H9 (cell line): ENCODE measurements around the gene RAB3C. TPM values are rescaled to one million over a fixed set of nuclear protein-coding genes. Genes with fewer than 3 reads are reported as not detected.
A peak's percentile ranks its signal among the peaks of the same experiment; 100 is the strongest.

Experiments used
- DNase-seq: peaks from one replicate; pipeline ENCODE4 v3.0.0-alpha.2; 2017
- H2AFZ ChIP-seq: one replicate; pipeline ENCODE4 v1.6.1; 2013; ENCODE audit warnings: mild to moderate bottlenecking, low read length, control low read depth, moderate library complexity
- H2AK5ac ChIP-seq: 2 replicates; pipeline ENCODE4 v1.6.1; 2013; ENCODE audit warnings: low read length, control low read depth, mixed read lengths; ENCODE audit not compliant: insufficient read length
- H2BK120ac ChIP-seq: one replicate; pipeline ENCODE4 v1.6.1; 2013; ENCODE audit warnings: low read depth, mild to moderate bottlenecking, low read length, control low read depth, inconsistent platforms; ENCODE audit not compliant: poor library complexity, severe bottlenecking
- H2BK12ac ChIP-seq: 2 replicates; pipeline ENCODE4 v1.6.1; 2013; ENCODE audit warnings: low read length, control low read depth, mixed read lengths, low read depth; ENCODE audit not compliant: insufficient read length
- H2BK15ac ChIP-seq: 2 replicates; pipeline ENCODE4 v1.6.1; 2013; ENCODE audit warnings: low read depth, low read length, control low read depth
- H2BK20ac ChIP-seq: one replicate; pipeline ENCODE4 v1.6.1; 2013; ENCODE audit warnings: low read depth, mild to moderate bottlenecking, low read length, control low read depth, inconsistent platforms; ENCODE audit not compliant: poor library complexity, severe bottlenecking
- H2BK5ac ChIP-seq: 2 replicates; pipeline ENCODE4 v1.6.1; 2013; ENCODE audit warnings: low read length, control low read depth, mixed read lengths; ENCODE audit not compliant: insufficient read length
- H3K14ac ChIP-seq: 2 replicates; pipeline ENCODE4 v1.6.1; 2013; ENCODE audit warnings: low read length, control low read depth; ENCODE audit not compliant: insufficient read depth
- H3K18ac ChIP-seq: 2 replicates; pipeline ENCODE4 v1.6.1; 2013; ENCODE audit warnings: low read depth, mild to moderate bottlenecking, mixed read lengths, low read length, control low read depth; ENCODE audit not compliant: insufficient read length
- H3K23ac ChIP-seq: 2 replicates; pipeline ENCODE4 v1.6.1; 2013; ENCODE audit warnings: low read length, control low read depth, mixed read lengths, low read depth; ENCODE audit not compliant: insufficient read length
- H3K23me2 ChIP-seq: 2 replicates; pipeline ENCODE4 v1.6.1; 2013; ENCODE audit warnings: low read depth, mild to moderate bottlenecking, mixed read lengths, low read length, control low read depth; ENCODE audit not compliant: insufficient read length, poor library complexity, severe bottlenecking
- H3K27ac ChIP-seq: 2 replicates; pipeline ENCODE4 v1.5.1; 2013; ENCODE audit warnings: low read length, control low read depth, mixed read lengths, low read depth; ENCODE audit not compliant: insufficient read length
- H3K27me3 ChIP-seq: 2 replicates; pipeline ENCODE4 v1.6.1; 2013; ENCODE audit warnings: low read length, control low read depth, inconsistent platforms; ENCODE audit not compliant: insufficient read depth
- H3K4ac ChIP-seq: 2 replicates; pipeline ENCODE4 v1.6.1; 2013; ENCODE audit warnings: low read depth, mild to moderate bottlenecking, control low read depth, inconsistent platforms, low read length, moderate library complexity
- H3K4me1 ChIP-seq: 2 replicates; pipeline ENCODE4 v1.6.1; 2013; ENCODE audit warnings: low read length, control low read depth, inconsistent platforms; ENCODE audit not compliant: insufficient read depth
- H3K4me2 ChIP-seq: 2 replicates; pipeline ENCODE4 v1.6.1; 2013; ENCODE audit warnings: low read length, control low read depth, mixed read lengths; ENCODE audit not compliant: insufficient read length, insufficient read depth
- H3K56ac ChIP-seq: 2 replicates; pipeline ENCODE4 v1.6.1; 2013; ENCODE audit warnings: low read depth, mild to moderate bottlenecking, mixed read lengths, low read length, control low read depth; ENCODE audit not compliant: insufficient read length
- H3K79me1 ChIP-seq: 2 replicates; pipeline ENCODE4 v1.6.1; 2013; ENCODE audit warnings: low read depth, mild to moderate bottlenecking, moderate library complexity, low read length, control low read depth, inconsistent platforms; ENCODE audit not compliant: insufficient read depth, poor library complexity, severe bottlenecking
- H3K79me2 ChIP-seq: 2 replicates; pipeline ENCODE4 v1.6.1; 2013; ENCODE audit warnings: low read length, control low read depth, inconsistent platforms; ENCODE audit not compliant: insufficient read depth
- H3K9ac ChIP-seq: 2 replicates; pipeline ENCODE4 v1.6.1; 2013; ENCODE audit warnings: low read length, control low read depth, mixed read lengths; ENCODE audit not compliant: insufficient read length; ENCODE audit errors: extremely low read depth
- H3K9me3 ChIP-seq: one replicate; pipeline ENCODE4 v1.6.1; 2013; ENCODE audit warnings: low read depth, low read length, inconsistent platforms; ENCODE audit not compliant: control insufficient read depth
- H3T11ph ChIP-seq: one replicate; pipeline ENCODE4 v1.6.1; 2013; ENCODE audit warnings: mild to moderate bottlenecking, low read length, control low read depth, inconsistent platforms
- H4K20me1 ChIP-seq: one replicate; pipeline ENCODE4 v1.6.1; 2013; ENCODE audit not compliant: control insufficient read depth, insufficient read length, insufficient read depth
- H4K5ac ChIP-seq: 2 replicates; pipeline ENCODE4 v1.6.1; 2013; ENCODE audit warnings: low read depth, mild to moderate bottlenecking, mixed read lengths, low read length, control low read depth; ENCODE audit not compliant: insufficient read length
- H4K8ac ChIP-seq: replicated peaks from 2 replicates; pipeline ENCODE4 v1.6.1; 2013; ENCODE audit warnings: low read length, control low read depth, mixed read lengths, low read depth; ENCODE audit not compliant: insufficient read length
- H4K91ac ChIP-seq: 2 replicates; pipeline ENCODE4 v1.6.1; 2013; ENCODE audit warnings: low read depth, mild to moderate bottlenecking, moderate library complexity, mixed read lengths, low read length, control low read depth; ENCODE audit not compliant: insufficient read length
- H3K27ac Mint-ChIP-seq, 3 experiments: 2 replicates in 2 of 3; 3 replicates in 1 of 3; pipeline ENCODE4 v1.8.0; 2020 to 2021; ENCODE audit warnings: mixed read lengths in 3 of 3, mild to moderate bottlenecking in 1 of 3, moderate library complexity in 1 of 3
- H3K27me3 Mint-ChIP-seq: 2 replicates; pipeline ENCODE4 v1.8.0; 2021; ENCODE audit warnings: low read depth, mild to moderate bottlenecking, moderate library complexity, mixed read lengths
- H3K36me3 Mint-ChIP-seq, 3 experiments: 2 replicates in 2 of 3; 3 replicates in 1 of 3; pipeline ENCODE4 v1.8.0; 2020 to 2021; ENCODE audit warnings: low read depth in 3 of 3, mixed read lengths in 3 of 3; ENCODE audit not compliant: insufficient read depth in 1 of 3
- H3K4me1 Mint-ChIP-seq, 2 experiments: 2 replicates each; pipeline ENCODE4 v1.8.0; 2020; ENCODE audit warnings: mixed read lengths in 2 of 2
- H3K4me3 Mint-ChIP-seq, 2 experiments: 2 replicates in 1 of 2; 3 replicates in 1 of 2; pipeline ENCODE4 v1.8.0; 2020 to 2021; ENCODE audit warnings: mild to moderate bottlenecking in 2 of 2, mixed read lengths in 2 of 2, moderate library complexity in 1 of 2
- H3K9me3 Mint-ChIP-seq, 2 experiments: 2 replicates in 1 of 2; 3 replicates in 1 of 2; pipeline ENCODE4 v1.8.0; 2020; ENCODE audit warnings: mild to moderate bottlenecking in 2 of 2, mixed read lengths in 2 of 2, moderate library complexity in 1 of 2
- WGBS: extraction: QIAGEN DNeasy Blood & Tissue Kit; methylation state at CpG from one replicate; pipeline ENCODE4 v1.1.7; 2013; ENCODE audit warnings: missing lambda C conversion rate, low lambda C conversion rate, mixed read lengths; ENCODE audit not compliant: insufficient read length; ENCODE audit errors: extremely low coverage; 5-methylcytosine and 5-hydroxymethylcytosine counted together
- total RNA-seq: library from RNA; stranded (reverse); gene quantifications from 2 replicates; pipeline ENCODE4 v1.2.1, GENCODE V29; 2021
- TF ChIP-seq, protein P1 (sequence below): fragments of 200-600 bp; sonication (generic); conservative IDR thresholded peaks from 3 replicates; pipeline ENCODE4 v1.8.0; 2021; ENCODE audit warnings: antibody characterized with exemption, mild to moderate bottlenecking

The RAB3C gene
- total RNA-seq, 1 experiment from 2014 or later = 16.3 TPM

DNA sequence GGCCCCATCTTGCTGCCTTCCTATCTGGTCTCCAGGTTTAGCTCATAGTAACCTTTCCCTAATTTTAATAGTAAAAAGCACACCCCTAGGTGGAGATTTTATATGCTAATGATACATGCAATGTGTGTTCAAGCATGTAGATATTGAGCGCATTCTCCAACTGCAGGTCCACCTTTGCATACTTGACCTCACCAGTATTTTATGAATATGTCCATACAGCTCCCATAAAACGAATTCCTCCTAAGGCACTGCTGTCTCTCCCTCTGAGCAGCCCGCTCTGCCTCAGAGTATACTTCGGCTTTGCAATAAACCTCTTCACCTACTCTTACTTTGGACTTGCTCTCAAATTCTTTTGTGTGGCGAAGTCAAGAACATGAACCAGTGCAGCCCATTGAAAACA lies 153.3 kb downstream of the RAB3C start:
- H3K4me1 ChIP-seq = no peaks in the 10 kb centered on the region
- H2BK120ac ChIP-seq = no peak overlapping the region
- Mint-ChIP-seq H3K36me3 (no peaks in the 10 kb centered on the region; a peak in 1 of 7 replicates), H3K9me3 (no peaks in the 10 kb centered on the region), H3K4me3 (no peak overlapping the region), H3K27me3 (no peaks in the 10 kb centered on the region), H3K27ac (peak overlapping the region in 2 of 3 experiments; percentile 32 to 57; a peak in 3 of 7 replicates), H3K4me1 (peaks cover 12 to 23% of the 10 kb centered on the region in 2 experiments)
- no CpG with 5 or more reads among the region's 5 CpGs for WGBS
- no peak overlapping the region for H3K4me2 ChIP-seq
- H3K79me1 ChIP-seq = no peaks in the 10 kb centered on the region
- no peak overlapping the region for H3K23ac ChIP-seq
- H3K18ac ChIP-seq = no peak overlapping the region
- no peak overlapping the region for H3K56ac ChIP-seq
- H3K23me2 ChIP-seq = no peaks in the 10 kb centered on the region
- H2AFZ ChIP-seq = no peak overlapping the region
- H3K27me3 ChIP-seq = no peaks in the 10 kb centered on the region
- no peak for DNase-seq
- no peak overlapping the region for H4K5ac ChIP-seq
- no peaks in the 10 kb centered on the region for H3K79me2 ChIP-seq
- H3K9me3 ChIP-seq = no peaks in the 10 kb centered on the region
- H2BK15ac ChIP-seq = no peak overlapping the region
- H3K27ac ChIP-seq = no peak overlapping the region
- H2BK5ac ChIP-seq = no peak overlapping the region
- no peak overlapping the region for H3K9ac ChIP-seq
- no peak overlapping the region for H4K8ac ChIP-seq
- H2BK12ac ChIP-seq = no peak overlapping the region
- no peak overlapping the region for H4K91ac ChIP-seq
- no peak overlapping the region for H3T11ph ChIP-seq
- no peak overlapping the region for H3K4ac ChIP-seq
- no peaks in the 10 kb centered on the region for H4K20me1 ChIP-seq
- TF ChIP-seq, protein P1, sequence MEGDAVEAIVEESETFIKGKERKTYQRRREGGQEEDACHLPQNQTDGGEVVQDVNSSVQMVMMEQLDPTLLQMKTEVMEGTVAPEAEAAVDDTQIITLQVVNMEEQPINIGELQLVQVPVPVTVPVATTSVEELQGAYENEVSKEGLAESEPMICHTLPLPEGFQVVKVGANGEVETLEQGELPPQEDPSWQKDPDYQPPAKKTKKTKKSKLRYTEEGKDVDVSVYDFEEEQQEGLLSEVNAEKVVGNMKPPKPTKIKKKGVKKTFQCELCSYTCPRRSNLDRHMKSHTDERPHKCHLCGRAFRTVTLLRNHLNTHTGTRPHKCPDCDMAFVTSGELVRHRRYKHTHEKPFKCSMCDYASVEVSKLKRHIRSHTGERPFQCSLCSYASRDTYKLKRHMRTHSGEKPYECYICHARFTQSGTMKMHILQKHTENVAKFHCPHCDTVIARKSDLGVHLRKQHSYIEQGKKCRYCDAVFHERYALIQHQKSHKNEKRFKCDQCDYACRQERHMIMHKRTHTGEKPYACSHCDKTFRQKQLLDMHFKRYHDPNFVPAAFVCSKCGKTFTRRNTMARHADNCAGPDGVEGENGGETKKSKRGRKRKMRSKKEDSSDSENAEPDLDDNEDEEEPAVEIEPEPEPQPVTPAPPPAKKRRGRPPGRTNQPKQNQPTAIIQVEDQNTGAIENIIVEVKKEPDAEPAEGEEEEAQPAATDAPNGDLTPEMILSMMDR = no peak
- H3K14ac ChIP-seq = no peak overlapping the region
- H2AK5ac ChIP-seq = no peak overlapping the region
- H2BK20ac ChIP-seq = no peak overlapping the region
